TTC549 (cell line): ENCODE results near the gene DFFA.

ENCODE experiments used
- FAIRE-seq: peaks from 2 replicates; lab custom pipeline; 2012; peaks lifted over from hg19 to GRCh38; lab: Jason Lieb, UNC

The DFFA gene, protein sequence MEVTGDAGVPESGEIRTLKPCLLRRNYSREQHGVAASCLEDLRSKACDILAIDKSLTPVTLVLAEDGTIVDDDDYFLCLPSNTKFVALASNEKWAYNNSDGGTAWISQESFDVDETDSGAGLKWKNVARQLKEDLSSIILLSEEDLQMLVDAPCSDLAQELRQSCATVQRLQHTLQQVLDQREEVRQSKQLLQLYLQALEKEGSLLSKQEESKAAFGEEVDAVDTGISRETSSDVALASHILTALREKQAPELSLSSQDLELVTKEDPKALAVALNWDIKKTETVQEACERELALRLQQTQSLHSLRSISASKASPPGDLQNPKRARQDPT

DNA sequence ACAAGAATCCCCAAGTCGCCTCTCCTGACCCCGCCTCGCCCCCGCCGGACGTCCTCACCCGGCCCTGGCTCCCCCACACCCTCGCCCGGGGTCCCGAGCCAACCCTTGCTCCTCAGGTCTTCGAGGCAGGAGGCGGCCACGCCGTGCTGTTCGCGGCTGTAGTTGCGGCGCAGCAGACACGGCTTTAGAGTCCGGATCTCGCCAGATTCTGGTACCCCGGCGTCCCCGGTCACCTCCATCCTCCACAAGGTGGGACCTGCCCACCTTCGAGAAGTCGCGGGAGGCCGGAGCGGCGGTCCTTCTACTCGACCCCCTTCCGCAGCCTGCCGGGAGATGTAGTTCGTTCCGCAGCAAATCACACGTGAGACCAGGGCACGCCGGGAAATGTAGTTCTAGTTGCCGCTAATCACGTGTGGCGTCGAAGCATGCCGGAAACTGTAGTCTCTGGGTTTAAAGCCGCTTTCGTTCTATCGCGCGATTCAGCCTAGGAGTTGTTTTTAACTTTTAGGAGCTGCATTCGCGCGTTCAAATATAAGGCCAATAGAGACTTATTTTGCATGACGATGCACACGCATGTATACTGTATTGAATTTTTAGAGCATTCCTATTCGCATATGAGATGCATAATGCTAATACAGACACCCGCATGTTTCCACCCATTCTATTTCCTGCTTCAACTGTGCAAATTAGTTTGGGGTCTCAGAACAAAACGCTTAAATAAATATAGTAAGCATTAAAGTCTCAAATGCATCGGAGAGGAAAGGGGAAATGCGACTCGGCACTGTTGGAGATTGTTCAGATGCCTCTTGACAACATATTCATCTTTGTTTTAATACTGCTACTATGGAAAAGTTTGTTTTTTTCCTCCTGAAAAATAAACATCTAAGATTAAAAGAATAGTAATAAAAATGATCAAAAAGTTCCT lies at the start of gene DFFA:
Gene DFFA, minus strand, starts transcription at position 310 of the 925 bp plus-strand sequence. Its CDS starts 71 bp downstream, at position 239.
- FAIRE-seq = peak; percentile 92

- no peak for FAIRE-seq
These were observed 49.3 kb upstream of the DFFA start for GRCh38 chr1:10521537-10522157.

DNA sequence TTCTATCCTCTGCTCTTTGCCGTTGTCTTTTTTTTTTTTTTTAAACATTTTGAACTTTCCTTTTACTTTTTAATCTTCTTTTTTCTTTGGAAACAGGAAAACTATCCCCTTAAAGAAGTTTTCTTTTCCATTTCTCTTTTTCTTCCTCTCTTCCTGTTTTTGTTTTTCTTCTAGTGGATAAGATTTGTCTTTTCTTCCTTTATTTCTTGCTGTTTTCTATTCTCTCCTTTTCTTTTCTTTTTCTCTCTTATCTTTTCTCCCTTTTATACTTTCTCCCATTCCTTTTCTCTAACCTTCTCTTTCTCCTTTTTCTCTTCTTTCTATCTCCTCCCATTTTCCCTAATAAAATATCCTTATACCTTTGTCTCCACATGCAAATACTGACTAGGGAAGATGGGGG lies 48.6 kb upstream of the DFFA start:
- FAIRE-seq = no peak

DNA sequence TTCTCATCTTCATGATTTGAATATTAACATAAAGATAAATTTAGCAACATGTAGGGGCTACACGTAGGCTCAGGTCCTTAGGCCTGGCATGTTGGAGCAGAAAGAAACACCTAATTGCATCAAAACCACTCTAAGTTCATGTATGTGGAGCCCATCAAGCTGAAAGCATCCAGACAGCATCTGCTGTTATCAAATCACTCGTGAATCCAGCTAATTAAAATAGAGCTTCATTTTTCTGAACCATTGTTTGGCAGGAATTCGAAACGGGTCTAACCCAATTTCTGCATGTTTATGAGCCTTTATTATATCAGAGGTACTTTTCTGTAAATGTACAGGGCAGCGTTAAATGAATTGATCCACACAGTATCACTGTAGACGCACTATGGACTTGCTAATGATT lies 48.2 kb upstream of the DFFA start:
- FAIRE-seq = no peak

- FAIRE-seq = no peak
These were observed 46.7 kb upstream of the DFFA start for GRCh38 chr1:10519016-10519417.

DNA sequence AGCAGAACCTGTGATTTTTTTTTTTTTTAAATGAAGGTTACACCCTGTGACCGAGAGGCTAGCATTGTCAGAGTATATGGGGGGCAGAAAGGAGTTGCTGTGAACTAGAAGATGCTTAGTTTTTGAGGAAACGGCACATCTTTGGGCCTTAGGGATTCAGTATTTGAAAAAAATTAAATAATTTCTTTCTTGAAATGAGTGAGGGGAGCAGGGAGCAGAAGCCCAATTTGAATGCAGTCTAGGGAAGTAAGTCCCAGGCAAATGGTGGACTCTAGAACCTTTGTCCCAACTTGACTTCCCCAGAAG lies 45.3 kb upstream of the DFFA start:
- no peak for FAIRE-seq

- FAIRE-seq = no peak
These were observed 44.8 kb upstream of the DFFA start for GRCh38 chr1:10516925-10517676.

GRCh38 chr1:10515976-10516750 lies 43.8 kb upstream of the DFFA start:
- FAIRE-seq = no peak

- no peak for FAIRE-seq
These were observed 43.1 kb upstream of the DFFA start for GRCh38 chr1:10515301-10515975.

DNA sequence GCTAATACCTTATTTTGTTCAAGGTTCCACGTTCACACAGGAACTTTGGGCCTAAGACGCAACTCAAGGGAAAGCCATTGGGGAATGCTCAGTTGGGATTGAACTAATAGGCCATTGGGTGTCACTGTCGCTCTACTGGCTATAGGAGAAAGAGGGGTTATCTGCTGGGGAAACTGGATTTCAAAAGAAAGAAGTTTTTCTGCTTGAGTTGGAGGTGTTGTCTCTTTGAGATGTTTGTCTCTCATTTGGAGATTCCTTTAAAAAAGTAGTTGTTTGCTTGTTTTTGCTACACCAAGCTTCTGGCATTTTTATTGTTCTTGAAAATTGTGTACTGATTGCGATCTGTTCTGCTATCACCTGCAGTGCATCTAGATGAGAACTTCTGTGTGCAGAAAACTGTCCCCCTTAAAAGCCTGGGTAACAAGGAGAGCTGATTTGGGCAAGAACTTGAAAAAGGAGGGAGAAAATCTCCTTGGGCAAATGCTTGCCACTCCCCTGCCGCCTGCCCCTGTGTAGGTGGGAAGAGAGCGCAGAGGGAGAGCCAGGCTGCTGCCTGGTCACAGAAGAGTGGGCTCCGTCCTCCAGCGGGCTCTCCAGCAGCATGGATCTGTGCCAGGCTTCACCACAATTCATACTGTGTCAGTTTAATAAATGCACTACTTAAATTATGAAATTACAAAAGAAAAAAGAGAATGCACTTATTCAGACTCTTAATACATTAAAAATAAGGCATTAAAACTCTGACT lies 42.3 kb upstream of the DFFA start:
- FAIRE-seq = no peak

DNA sequence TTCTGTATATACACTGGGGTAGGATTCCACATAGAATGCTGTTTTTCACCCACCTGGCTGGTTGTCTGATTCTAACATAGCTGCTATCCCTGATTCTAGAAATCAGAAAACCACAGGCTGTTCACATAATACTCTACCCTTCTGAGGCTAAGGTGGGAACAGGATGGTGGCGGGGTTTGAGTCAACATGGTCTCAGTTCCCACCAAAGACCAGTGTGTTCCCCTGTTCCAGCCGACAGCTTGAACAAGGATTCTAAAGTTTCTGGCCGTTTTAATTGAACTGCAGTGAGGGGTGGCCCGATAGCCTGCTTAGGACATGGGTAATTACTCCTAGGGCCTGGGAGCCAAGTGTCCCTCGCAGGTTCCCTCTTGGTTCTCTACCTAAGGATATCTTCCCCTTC lies 40.9 kb upstream of the DFFA start:
- FAIRE-seq = no peak

GRCh38 chr1:10511494-10511885 lies 39.2 kb upstream of the DFFA start:
- FAIRE-seq = no peak

DNA sequence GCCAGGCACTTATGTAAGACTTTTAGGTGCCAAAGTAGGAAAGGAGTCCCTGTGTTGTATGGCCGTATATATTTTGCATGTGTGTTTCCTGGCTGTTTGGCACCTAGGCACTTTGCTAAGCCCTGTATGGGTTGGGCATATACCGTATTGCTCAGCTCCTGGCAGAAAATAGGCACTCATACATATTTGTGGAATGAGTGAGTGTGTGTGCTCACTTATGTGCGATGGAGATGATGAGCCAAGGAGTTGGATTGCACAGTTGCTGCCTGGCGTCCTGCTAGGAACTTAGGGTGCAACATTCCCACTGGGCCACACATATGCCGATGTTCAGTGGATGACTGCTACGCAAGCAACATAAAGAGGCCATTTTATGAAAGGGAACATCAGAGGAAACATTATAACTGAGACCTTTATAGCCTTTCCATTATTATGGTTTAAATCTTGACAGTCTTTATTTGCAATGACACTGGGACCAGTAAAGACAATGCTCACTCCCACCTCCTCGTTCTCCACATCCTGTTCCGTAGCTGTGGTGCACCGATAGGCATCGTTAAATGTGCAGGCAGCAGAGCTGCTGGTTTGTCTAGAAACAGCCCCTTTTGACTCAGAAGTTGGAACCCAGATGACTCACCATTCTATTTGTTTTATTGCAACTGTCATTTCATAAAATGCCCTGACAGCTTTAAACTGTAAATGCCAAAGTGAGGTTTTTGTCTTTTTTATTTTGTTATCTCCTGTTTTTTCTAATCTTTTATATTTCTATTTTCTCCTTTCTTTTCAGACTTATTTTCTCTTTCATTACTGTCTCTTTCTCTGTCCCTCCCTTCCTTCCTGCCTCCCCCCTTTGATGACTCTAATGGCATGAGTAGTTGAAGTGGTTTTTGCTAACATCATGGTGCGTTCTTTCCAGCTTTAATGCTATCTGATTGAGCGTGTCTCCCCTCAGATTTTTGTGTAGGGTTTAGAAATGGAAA lies 38.5 kb upstream of the DFFA start:
- no peak for FAIRE-seq

- no peak for FAIRE-seq
These were observed 37.6 kb upstream of the DFFA start for GRCh38 chr1:10509809-10510509.

DNA sequence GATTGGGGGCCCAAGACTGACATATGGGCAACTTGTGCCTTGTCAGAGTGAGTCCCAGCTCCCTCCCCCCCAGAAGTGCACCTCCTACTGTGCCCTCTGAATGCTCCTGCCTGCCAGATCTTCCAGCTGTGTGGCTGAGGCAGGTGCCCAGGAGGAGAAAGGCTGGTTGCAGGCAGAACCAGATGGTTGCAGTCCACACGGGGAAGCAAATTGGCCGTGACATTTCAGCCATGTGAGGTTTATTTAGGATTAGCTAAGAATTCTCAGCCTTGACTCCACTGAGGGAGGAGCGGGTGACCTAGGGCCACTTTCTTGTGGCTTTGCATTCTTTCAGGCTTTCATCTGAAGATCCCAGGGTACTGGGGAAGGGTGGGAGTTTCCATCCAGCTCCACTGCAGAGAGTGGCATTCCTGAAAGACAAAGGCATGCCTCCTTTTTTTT lies 36.2 kb upstream of the DFFA start:
- FAIRE-seq = no peak

- no peak for FAIRE-seq
These were observed 35.0 kb upstream of the DFFA start for GRCh38 chr1:10507111-10507879.

DNA sequence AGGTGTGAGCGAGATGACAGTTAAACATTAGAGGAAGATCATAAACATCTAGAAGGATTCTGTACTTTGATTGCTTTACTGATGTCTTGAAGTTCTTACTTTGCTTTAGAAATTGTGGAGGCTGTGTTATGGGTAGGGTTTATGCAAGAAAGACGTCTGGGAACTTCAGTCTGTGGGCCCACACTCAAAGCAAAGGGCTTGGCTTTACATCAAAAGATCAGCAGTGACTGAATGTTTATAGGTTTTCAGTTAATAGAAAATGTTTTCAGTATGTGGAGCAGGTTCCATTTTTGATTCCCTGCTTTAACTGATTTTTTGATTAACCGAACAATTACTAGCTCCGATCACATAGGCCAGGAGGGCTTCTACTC lies 34.3 kb upstream of the DFFA start:
- no peak for FAIRE-seq
